Bronchial epithelial cell (primary cell): Measurements from ENCODE around the gene C4orf50. TPM values are rescaled to one million over a fixed set of nuclear protein-coding genes. Genes with fewer than 3 reads are reported as not detected.

ENCODE experiments used
- DNase-seq: peaks from one replicate; pipeline ENCODE4 v3.0.0-alpha.2; 2010; ENCODE audit warnings: low read depth
- FAIRE-seq: peaks from 2 replicates; lab custom pipeline; 2011; peaks lifted over from hg19 to GRCh38; lab: Jason Lieb, UNC
- H3K27me3 ChIP-seq: 2 replicates; pipeline ENCODE4 v1.5.1; 2011; ENCODE audit warnings: low read length; ENCODE audit not compliant: control insufficient read depth, insufficient read depth
- H3K36me3 ChIP-seq: 2 replicates; pipeline ENCODE4 v1.5.1; 2011; ENCODE audit warnings: low read length; ENCODE audit not compliant: control insufficient read depth, insufficient read depth
- H3K4me3 ChIP-seq: 2 replicates; pipeline ENCODE4 v1.5.1; 2011; ENCODE audit warnings: mild to moderate bottlenecking, low read depth, low read length, control low read depth
- CTCF ChIP-seq: IDR thresholded peaks from 2 replicates; pipeline ENCODE4 v1.5.1; 2011; ENCODE audit warnings: mild to moderate bottlenecking, moderate library complexity, low read length, control low read depth, inconsistent platforms; ENCODE audit not compliant: insufficient read depth, severe bottlenecking
- total RNA-seq: library from RNA; depleted of rRNA; stranded (reverse); fragments of >200 nt; gene quantifications from 2 replicates; pipeline ENCODE4 v1.2.1, GENCODE V29; 2014

The C4orf50 gene
- total RNA-seq, 1 donor from 2014 or later = not detected

DNA sequence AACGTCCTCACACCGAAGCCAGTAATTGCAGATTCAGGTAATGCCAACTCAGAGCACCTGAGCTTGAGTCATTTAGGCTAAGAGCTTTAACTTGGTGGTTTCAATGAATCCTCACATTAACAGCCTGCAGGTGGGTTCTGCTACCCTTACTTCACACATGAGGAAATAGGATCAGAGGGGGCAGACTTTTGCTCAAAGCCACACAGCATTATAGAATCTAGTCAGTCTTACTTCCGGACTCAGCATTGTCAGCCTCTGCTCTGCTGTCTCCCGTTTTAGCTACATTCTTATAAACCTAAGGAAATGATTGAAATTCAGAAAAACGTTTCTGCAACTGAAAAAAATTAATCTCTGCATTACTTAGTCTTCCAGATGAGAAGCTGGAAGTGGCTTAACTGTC is 6.0 kb downstream of the C4orf50 start:
- Histone ChIP-seq H3K4me3 (no peak overlapping the region), H3K27me3 (no peaks in the 10 kb centered on the region), H3K36me3 (no peaks in the 10 kb centered on the region)
- no peak for TF ChIP-seq CTCF
- DNase-seq = no peak
- no peak for FAIRE-seq

GRCh38 chr4:6011686-6012085 is 6.5 kb downstream of the C4orf50 start:
- no peak for FAIRE-seq

DNA sequence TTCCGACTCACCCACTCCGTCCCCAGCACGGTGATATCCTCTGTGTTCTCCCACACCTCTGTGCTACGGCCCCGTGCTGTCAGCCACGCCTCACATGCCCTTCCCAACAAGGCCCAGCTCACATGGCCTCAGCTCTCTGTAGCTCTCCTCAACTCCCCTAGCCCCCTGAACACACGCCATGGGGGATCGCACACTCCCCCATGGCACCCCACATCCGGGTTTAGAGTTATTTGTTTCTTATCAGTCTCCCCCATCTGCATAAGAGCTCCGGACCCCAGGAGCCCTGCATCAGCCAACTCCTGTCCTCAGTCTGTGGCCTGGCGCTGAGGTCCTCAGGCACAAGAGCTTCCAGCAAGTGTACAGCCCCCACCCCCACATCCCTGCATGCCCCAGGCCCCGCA is 7.0 kb downstream of the C4orf50 start:
- no peak for FAIRE-seq
- TF ChIP-seq CTCF = no peak
- Histone ChIP-seq H3K36me3 (no peaks in the 10 kb centered on the region), H3K27me3 (no peaks in the 10 kb centered on the region), H3K4me3 (no peak overlapping the region)
- DNase-seq = no peak

More at GRCh38 chr4:6011686-6012085, 6.5 kb downstream of the C4orf50 start:
- no peak overlapping the region for H3K4me3 ChIP-seq
- no peaks in the 10 kb centered on the region for H3K27me3 ChIP-seq
- no peaks in the 10 kb centered on the region for H3K36me3 ChIP-seq
- no peak for DNase-seq
- no peak for TF ChIP-seq CTCF

GRCh38 chr4:6010789-6011188 is 7.4 kb downstream of the C4orf50 start:
- Histone ChIP-seq H3K27me3 (no peaks in the 10 kb centered on the region), H3K36me3 (no peaks in the 10 kb centered on the region), H3K4me3 (no peak overlapping the region)
- TF ChIP-seq CTCF = no peak
- no peak for DNase-seq
- FAIRE-seq = no peak

- H3K4me3 ChIP-seq = no peak overlapping the region
- no peak for DNase-seq
- no peak for TF ChIP-seq CTCF
- FAIRE-seq = no peak
- no peaks in the 10 kb centered on the region for H3K36me3 ChIP-seq
- H3K27me3 ChIP-seq = no peaks in the 10 kb centered on the region
These were observed 8.8 kb downstream of the C4orf50 start for GRCh38 chr4:6009452-6009851.

DNA sequence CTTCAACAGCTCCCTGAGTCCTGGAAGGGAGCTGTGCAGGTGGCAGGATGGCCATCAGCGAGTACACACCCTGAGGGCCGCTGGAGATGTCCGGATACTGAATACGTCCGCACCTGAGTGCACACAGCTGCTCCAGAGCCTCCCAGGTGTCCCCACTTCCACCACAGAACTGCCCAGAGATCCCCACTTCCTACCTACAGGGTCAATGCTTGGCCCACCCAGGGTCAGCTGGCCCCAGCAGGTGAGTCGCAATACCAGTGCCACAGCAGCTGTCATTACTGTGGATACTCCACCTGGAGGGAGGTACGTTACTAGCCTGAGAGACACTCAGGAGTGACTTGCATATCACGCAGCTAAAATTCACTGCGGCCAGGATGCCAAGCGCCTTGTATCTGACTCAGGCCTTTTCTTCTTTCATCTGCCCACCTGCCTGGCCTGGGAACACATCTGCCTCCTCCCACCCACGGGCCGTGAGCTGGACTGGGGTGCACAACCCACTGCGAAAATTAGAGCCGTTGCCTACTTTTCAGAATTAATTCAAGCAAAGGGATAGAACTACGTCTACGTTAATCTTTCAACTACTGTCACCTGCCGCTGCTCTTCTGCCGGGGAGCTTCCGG is 9.4 kb downstream of the C4orf50 start:
- no peaks in the 10 kb centered on the region for H3K27me3 ChIP-seq
- DNase-seq (no peak), FAIRE-seq (no peak)
- H3K36me3 ChIP-seq = no peaks in the 10 kb centered on the region
- H3K4me3 ChIP-seq = no peak overlapping the region
- TF ChIP-seq CTCF = no peak
